Fibroblast of lung (primary cell): Measurements from ENCODE around the gene TCP11L2.

ENCODE experiments used
- CTCF ChIP-seq, 2 donors: IDR thresholded peaks in 1 of 2; conservative IDR thresholded peaks in 1 of 2; 1 replicate in 1 of 2; 2 replicates in 1 of 2; pipeline ENCODE4 v1.5.1; 2011 to 2012; ENCODE audit warnings: low read length in 2 of 2, control low read depth in 1 of 2, inconsistent platforms in 1 of 2, low read depth in 1 of 2, mild to moderate bottlenecking in 1 of 2
- EZH2 ChIP-seq: IDR thresholded peaks from 2 replicates; pipeline ENCODE4 v1.5.1; 2012; ENCODE audit warnings: low read length, control low read depth, mild to moderate bottlenecking; ENCODE audit errors: missing control alignments

- TF ChIP-seq EZH2 (no peak), CTCF (conservative IDR thresholded peaks at IDR 0.05 in 1 of 2, IDR thresholded peaks at IDR 0.05 in 1 of 2; ENCODE audit: low read depth in 1 of 2, low read length in 2 of 2) (no peak)
Measured at GRCh38 chr12:106331599-106331998, 29.1 kb downstream of the TCP11L2 start.
